ENCODE measurements around the gene NOXRED1.
"Not testable (repeated sequence)": the region's sequence is repeated elsewhere in the genome, so short reads cannot be mapped to it uniquely, and the experiment has no call there.

The NOXRED1 gene, protein sequence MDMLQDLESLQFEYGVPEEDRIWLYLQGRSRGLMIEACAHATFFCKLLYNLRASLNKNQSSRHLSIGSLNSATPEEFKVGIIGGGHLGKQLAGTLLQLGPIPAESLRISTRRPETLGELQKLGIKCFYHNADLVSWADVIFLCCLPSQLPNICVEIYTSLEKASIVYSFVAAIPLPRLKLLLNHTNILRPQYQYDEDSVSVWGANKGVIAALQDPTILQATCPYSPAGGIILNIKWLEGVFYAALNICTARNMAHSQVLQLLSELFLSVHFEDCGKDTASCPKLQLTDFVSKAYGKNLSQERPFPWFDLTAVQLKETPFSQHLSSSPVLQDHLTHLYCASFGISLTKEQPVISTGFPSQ

DNA sequence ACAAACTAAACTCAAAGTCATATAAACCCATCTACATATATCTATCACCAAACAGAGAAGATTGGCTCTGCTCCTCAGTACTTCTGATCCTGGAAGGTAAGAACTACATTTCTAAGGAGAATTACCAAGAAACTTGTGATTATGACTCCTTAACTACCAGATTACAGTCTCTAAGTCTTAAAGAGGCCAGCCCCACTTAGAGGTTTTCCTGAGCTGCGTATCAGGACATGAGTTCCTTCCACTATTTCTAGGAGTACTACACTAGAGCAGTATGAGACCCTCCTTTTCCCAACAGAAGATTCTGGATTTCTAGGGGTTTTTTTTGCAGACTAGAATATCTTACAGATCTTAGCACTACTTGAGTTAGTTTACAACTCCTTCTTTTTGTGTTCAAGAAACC, at the start of gene NOXRED1:
NOXRED1 (minus strand) TSS at position 101 of the 400 bp plus-strand sequence. CDS start 634 bp downstream, outside the sequence.
- no peak for DNase-seq

DNA sequence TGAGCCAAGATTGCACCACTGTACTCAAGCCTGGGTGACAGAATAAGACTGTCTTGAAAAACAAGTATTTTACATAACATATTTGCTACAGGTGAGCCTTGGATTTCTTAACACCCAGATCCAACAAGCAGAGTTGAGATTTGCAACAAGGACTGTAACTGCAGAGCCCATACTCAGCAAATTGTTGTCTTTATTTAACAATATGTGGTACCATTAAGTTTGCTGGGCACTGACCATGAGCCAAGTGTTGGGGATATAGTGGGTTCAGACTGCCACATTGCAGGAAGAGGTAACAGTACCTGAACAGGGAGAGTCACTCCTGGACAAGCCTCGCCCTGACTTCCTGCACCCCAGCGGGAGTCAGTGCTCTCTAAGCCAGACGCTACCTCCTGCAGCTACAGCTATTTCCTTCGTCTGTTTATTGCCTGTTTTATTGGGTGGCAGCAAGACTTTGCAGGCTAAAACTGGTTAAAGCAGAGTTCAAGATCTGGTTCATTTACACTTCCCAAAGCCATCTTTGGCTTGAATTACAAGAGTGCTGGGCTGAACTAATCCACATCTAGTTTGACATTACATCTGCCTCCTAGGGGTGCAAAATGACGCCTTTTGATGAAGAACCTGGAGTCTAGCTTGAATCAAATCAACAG, 47.0 kb upstream of the NOXRED1 start:
- DNase-seq: no peak

DNA sequence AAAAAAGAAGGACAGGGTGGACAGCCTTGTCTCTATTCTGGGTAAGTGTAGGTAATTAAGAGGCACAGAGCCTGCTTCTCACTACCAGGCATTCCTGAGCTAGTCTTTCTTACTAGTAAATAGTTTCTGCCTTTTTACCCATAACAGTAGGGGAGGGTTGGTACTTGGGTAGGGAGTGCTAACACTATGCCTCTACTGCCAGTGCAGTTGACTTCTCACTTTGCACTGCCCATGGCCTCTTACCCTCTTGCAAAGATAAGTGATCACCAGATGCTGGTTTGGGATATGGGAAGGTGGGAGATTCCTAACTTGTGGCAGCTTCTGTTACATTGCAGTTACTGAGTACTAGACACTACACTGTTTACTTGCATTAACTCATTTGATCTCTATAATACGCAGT, 46.2 kb upstream of the NOXRED1 start:
- DNase-seq: no peak

DNA sequence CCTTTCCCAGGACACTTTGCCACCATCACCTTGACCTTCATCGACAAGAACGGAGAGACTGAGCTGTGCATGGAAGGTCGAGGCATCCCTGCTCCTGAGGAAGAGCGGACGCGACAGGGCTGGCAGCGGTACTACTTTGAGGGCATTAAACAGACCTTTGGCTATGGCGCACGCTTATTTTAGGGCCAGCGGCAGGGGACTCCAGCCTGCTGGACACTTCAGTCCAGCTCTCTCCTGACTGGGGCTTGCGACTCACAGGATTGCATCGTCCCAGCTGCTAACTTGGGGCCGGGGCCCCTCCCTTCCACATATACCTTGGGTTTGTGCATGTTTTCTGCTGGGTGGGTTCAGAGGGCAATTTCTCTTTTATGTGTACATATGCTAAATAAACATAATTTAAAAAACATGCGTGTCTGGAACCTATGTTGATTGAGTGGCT, 45.8 kb upstream of the NOXRED1 start:
- no peak for DNase-seq

DNA sequence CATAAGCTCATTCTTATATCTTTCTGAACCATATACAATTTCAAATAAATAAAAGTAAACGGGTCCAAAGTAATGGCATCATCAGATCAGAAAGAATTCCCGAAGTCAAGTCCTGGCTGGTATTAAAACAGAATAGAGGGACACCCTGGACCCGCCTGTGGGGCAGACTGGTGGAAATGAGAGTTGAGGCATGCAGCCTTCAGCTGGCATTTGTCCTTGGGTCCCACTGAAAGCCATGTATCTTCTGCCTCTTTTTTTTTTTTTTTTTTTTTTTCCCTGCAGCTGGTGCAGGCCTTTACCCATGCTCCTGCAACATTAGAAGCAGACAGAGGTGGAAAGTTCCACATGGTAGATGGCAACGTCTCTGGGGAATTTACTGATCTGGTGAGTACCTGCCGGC, 44.5 kb upstream of the NOXRED1 start:
- no peak for DNase-seq

DNA sequence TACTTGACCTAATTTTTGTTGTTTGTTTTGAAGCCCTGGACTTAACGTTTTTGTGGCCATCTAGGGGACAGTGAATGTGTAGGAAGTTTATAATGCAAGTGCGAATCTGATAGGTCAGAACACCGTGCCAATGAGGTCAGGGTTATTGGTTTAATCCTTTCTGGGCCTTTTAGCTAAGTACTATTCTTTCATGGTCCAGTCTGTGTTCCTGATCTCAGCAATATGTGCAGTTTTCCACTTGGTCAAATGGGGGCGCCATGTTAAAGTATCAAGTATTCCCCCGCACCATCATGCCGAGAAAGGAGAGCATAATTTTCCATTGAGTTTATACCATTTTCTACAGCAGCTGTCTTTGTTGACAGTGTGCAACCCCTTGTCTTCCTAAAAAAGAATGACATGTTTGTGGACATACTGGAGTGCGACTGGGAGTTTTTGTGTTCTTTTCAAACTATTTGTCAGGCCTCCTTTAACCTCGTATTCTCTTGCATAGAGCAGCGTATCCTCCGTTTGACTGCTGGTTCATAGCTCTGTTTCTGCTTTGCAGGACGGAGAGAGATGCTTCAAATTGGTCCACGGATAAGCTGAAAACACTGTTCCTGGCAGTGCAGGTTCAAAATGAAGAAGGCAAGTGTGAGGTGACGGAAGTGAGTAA, 35.9 kb upstream of the NOXRED1 start:
- peak; percentile 83 for DNase-seq

DNA sequence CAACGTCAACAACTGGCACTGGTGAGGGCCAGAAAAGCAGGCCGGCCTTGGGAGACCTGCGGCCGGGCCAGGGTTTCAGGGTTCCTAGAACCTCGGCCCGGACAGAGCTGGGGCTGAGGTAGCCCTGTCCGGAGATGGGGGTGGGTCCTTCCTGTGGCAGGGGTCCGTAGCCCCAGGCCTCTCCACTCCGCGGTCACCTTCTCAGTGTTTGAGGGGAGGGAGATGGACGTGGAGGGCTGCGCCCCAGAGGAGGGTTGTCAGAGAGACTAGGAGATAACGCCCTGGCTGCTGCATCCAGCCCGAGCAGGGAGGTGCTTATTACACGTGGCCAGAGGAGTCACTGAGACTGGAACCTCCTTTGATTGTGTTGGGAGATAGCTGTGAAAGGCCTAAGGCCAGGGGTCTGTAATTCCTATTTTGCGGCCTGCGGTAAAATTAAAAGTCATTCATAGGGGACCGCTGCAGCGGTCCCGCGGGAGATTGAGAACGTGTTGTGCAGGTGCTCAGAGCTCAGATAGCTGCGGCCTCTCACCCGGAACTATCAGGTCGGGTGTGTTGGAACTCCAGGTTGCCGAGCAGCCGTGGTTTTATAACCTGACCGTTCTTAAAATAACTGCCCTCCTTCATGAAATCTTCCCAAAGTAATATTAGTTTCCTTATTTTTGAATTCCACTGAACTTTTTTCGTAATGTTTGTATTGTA, 35.1 kb upstream of the NOXRED1 start:
- DNase-seq: no peak

DNA sequence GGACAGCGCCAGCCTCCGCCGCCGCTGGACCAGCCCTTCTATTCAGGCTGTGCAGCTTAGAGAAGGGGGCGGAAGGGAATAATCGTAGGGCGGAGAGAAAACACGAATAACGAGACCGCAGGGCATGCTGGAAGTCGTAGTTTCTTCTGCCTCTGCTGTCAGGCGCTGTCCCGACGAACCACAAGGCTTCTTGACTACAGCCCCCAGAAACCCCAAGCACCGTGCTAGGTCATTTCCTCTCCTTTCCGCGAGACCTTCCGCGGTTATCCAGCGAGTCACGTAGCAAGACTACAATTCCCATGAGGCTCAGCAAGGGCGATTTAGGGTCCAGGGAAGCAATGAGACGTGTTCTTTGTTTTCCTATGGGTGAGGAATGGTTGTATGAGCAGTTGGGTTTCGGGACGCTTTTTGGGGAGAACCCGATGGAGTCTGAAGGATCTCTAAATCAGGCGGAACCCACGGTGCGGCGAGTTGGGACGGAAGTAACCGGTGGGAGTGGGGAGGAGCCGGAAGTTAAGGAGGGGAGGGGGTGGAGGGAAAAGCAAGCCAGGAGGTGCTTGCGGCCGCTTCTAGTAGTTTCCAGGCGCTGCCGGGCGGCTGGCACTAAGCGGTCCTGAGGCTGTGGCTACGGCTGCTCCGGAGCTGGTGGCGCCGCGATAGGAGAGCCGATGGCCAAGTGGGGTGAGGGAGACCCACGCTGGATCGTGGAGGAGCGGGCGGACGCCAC, 34.4 kb upstream of the NOXRED1 start, which contains the start of the genes AHSA1 and VIPAS39:
AHSA1 (plus strand) TSS at position 572 of the 727 bp plus-strand sequence; CDS start at position 669, 97 bp downstream.
VIPAS39 (minus strand) TSS at position 80 of the 727 bp plus-strand sequence. CDS start 3,499 bp downstream, outside the sequence.
- DNase-seq: peak; percentile 99

DNA sequence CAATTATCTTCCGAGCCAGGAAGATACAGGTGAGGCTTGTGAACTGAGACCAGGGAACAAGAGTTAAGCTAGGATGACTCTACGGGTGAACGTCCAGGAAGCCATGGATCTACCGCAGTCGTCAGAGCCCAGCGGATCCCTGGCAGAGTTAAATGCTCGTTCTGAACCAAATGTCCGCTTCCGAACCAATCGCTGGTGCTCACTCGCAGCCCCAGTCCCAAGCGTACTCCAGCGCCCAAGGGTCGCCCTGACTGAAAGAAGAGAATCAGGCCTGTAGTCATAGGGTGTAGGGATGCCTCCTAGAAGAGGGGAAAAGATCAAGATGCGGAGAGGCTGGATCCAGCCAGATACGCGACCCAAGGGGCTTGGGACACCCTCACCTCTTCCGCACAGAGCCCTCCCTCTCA, 33.8 kb upstream of the NOXRED1 start:
- DNase-seq: no peak

DNA sequence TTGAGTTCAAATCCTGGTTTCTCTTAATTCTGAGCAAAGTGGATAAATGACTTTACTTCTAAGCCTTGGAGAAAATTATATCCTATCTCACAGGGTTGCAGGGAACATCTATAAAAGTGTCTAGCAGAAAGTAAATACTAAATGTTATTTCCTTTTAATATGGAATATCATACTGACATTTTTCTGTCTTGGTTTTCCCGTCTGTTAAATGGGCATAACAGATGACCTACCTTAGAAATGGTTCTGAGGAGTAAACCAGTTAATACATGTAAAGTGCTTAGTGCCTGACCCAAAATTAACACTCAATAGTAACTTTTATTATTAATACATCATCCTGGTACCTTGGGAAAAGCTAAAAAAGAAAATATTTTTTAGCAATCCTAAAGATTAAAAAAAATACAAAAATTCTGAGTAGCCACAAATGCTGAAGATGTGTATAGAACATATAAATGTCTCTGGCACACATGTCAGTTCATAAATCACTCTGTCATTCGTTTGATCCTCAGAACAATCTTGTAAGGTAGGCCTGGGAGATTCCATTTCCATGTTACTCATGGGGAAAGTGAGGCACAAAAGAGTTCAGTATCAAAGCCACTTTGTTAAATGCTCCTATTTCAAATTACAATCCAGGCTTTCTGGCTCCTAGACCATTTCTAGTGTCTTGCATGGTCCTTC, 32.8 kb upstream of the NOXRED1 start:
- DNase-seq: no peak

DNA sequence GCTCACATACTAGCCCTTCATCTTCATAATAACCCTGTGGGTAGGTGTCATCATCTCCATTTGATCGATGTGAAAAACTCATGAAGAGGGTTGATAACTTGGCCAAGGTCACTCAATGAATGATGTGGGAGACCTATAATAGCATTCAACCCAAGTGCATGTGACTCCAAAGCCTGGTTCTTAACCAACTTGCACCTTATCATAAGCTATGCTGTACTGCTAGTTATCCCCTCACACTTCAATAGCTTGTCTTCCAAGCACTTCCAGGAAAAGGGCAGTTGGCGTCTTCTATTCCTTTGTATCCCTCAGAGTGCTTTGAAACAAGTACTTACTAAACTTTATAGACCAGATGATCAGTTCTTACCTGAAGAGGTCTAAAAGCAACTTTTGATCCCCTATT, 18.9 kb upstream of the NOXRED1 start:
- DNase-seq: no peak

DNA sequence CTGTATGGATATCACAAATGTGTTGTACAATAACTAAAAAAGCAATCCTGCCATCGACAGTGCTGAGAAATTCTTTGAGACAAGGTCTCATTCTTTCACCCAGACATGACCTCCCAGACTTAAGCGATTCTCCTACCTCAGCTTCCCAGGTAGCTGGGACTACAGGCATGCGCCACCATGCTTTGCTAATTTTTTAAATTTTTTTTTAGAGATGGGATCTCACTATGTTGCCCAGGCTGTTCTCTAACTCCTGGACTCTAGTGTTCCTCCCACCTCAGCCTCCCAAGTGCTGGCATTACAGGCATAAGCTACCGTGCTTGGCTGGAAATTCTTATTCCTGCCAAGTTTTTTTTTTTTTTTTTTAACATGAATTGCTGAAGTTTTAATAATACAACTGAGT, 16.5 kb upstream of the NOXRED1 start:
- DNase-seq: no peak

DNA sequence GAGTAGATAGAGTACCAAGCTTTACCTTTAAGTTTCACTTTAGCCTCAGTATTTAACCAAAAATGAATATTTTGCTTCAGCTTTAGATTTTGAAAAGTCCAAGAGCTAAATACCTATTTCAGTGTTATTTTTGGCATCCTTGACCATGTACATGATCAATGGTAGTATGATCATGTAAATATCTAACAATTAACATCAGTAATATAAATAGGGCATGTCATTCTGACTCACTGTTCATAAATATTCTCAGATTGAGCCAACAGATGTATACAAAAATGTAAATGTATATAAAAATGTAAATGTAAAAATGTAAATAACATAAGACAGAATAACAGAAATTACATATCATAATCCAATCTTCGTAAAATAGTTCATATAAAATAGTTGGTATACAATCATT, 15.3 kb upstream of the NOXRED1 start:
- DNase-seq: no peak

DNA sequence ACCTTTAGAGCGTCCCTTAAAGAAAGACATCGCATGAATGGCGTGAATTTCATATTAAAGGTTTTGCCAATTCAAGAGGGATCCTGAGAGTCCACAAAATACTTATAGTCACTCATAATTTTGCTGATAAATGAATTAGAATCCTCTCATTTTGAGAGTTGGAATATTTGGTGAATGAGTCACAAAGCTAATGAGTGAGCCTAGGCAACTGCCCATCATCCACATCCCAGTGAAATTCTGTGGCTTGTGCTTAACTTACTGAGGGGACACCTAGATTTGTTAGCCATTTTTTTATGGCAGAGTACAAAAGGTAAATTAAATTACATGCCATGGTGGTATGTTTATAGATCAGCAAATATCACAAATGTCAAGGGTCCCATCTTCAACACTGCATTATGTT, 12.7 kb upstream of the NOXRED1 start:
- DNase-seq: no peak

DNA sequence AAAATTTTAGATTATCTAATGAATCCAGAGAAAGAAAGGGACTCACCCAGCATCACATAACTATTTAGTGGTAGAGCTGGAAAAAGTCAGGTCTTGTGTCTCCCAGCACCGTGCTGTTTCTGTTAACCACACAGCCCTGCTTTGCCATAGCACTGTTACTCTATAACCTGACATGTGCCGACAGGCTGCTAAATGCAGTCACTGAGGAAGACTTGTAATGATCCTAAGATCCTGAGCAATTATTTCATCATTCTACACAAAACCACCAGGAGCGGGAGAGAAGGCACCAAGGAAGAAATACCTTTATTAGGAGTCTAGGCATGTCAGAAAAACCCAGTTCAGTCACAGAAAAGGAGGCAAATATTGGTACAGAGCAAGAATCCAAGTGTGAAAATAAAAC, 3.1 kb upstream of the NOXRED1 start:
- no peak for DNase-seq

DNA sequence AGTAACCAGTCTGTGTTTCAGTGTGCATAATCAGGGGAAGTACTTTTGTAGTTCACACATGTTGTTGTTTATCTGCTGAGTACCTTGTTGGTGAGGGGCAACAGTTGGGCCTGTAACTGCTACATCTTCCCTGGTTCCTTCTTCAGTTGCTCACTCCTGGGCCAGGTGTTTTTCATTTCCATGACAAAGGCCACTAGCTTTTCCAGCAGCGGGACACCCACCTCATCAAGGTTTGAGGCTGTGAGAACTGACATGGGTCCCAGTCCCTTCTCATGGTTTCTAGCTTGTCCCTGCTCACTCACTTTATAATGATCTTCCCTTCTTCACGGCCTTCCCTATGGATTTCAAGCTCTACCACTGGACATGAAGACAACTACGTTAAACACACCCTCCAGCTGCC, 1.5 kb upstream of the NOXRED1 start:
- no peak for DNase-seq

DNA sequence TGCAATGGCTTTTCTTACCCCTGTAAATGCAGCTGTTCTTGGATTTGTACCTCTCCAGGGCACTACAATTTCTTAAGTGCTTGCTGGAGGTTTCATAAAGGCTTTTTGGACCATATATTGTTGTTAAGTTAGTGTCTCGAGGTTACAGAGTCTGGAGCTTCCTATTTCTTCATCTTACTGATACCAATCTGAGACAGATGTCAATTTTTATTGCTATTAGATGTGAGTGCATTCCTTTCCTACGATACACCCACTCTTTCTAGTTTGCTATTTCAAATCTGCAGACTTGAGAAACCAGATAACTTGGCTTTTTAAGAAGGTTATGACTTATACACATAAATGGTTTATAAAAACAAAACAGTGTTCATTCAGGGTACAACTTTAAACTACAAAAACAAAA, 2.1 kb downstream of the NOXRED1 start:
- DNase-seq: no peak

DNA sequence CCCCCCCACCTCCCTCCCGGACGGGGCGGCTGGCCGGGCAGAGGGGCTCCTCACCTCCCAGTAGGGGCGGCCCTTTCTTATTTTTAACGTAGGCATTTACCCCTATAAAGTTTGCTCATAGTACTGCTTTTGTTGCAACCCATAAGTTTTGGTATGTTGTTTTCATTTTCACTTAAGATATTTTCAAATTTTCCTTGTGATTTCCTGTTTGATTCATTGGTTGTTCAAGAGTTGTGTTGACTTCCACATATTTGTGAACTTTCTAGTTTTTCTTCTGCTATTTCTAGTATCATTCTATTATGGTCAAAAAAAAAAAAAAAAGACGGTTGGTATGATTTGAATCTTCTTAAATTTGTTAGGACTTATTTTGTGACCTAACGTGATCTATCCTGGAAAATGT, 6.5 kb downstream of the NOXRED1 start:
- no peak for DNase-seq

DNA sequence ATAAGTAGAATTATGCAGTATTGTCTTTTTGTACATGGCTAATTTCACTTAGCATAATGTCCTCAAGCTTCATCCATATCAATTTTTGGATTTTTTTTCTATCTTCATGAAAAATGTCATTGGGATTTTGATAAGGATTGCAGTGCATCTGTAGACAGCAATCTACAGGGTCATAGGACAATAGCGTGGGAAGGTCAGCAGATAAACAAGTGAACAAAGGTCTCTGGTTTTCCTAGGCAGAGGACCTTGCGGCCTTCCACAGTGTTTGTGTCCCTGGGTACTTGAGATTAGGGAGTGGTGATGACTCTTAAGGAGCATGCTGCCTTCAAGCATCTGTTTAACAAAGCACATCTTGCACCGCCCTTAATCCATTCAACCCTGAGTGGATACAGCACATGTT, 7.2 kb downstream of the NOXRED1 start:
- not testable (repeated sequence) for DNase-seq

DNA sequence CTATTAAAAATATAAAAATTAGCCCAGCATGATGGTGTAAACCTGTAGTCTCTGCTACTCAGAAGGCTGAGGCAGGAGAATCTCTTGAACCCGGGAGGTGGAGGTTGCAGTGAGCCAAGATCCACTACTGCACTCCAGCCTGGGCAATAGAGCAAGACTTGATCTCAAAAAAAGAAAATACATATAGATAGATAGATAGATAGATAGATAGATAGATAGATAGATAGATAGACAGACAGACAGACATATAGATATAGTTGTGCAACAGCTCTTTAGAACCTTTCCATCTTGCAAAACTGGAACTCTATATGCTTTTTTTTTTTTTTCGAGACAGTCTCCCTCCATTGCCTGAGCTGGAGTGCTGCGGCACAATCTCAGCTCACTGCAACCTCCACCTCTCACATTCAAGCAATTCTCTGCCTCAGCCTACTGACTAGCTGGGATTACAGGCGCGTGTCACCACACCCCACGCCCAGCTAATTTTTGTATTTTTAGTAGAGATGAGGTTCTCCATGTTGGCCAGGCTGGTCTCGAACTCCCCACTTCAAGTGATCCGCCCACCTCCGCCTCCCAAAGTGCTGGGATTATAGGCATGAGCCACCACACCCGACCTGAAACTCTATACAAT, 7.8 kb downstream of the NOXRED1 start:
- not testable (repeated sequence) for DNase-seq

DNA sequence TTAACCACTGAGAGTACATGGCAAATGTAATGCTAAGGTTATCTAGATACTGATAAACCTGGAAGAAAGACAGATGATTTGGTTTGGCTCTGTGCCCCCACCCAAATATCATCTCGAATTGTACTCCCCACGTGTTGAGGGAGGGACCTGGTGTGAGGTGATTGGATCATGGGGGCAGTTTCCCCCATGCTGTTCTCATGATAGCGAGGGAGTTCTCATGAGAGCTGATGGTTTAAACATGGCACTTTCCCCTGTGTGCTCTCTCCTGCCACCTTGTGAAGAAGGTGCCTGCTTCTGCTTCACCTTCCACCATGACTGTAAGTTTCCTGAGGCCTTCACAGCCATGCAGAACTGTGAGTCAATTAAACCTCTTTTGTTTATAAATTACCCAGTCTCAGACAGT, 14.2 kb downstream of the NOXRED1 start:
- no peak for DNase-seq
